SW 1271 (cell line): ENCODE data around the gene GDPD4.

Source experiments
- DNase-seq, 2 experiments: peaks; one replicate each; lab custom pipeline; 2025; lab: John Stamatoyannopoulos, UW

The GDPD4 gene

GRCh38 chr11:77299528-77299993, 1.9 kb downstream of the GDPD4 start:
- DNase-seq, result no peak

- DNase-seq, result no peak
Measured at GRCh38 chr11:77294040-77294439, 7.4 kb downstream of the GDPD4 start.

GRCh38 chr11:77289737-77290136, 11.7 kb downstream of the GDPD4 start:
- no peak for DNase-seq

- peak in 1 of 2 experiments; percentile 20 for DNase-seq
Measured at GRCh38 chr11:77287615-77288273, 13.7 kb downstream of the GDPD4 start.

GRCh38 chr11:77287136-77287535, 14.3 kb downstream of the GDPD4 start:
- no peak for DNase-seq

DNA sequence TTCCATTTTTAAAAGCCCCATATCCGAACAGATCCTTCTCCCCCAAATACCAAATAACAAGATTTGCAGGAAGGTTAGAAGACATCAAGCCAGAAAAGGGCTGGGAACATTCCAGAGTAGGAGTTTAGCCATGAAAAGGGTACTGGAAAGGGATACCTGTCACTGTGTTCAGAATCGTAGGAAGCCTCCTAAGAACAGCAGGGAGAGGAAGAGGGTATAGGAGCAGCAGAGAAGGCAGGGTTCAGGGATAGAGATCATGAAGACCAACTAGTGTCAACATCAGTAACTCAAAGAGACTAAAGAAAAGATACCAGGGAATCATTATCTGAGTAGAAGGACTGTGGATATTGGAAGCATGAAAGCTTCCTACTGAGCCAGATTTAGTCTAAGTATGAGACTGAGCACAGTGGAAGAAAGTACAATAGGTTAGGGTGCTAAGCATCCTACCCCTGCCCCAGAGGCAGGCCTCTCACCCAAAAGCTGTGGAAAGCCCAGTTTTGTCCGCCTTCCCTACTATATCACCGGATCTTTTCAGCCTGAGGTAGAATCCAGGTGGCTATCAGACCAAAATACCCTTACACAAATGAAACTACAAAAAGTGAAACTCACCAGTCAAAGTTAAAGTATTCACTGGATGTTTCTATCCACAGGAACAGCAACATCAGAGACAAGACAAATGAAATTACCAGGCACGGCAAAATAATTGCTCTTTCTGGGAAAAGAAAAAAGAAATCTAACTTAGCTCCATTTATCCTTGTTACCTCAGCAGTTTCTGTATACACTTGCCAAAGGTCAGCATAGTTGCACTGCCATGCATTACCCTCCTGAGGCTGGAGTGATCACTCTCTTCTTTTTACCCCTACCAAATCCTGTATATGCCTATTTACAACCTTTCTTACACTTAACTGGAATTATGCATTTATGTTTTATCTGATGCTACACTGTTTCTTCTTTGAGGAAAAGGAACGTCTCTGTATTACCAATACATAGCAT, 16.7 kb downstream of the GDPD4 start:
- DNase-seq, result no peak

GRCh38 chr11:77283101-77283500, 18.4 kb downstream of the GDPD4 start:
- no peak for DNase-seq

DNA sequence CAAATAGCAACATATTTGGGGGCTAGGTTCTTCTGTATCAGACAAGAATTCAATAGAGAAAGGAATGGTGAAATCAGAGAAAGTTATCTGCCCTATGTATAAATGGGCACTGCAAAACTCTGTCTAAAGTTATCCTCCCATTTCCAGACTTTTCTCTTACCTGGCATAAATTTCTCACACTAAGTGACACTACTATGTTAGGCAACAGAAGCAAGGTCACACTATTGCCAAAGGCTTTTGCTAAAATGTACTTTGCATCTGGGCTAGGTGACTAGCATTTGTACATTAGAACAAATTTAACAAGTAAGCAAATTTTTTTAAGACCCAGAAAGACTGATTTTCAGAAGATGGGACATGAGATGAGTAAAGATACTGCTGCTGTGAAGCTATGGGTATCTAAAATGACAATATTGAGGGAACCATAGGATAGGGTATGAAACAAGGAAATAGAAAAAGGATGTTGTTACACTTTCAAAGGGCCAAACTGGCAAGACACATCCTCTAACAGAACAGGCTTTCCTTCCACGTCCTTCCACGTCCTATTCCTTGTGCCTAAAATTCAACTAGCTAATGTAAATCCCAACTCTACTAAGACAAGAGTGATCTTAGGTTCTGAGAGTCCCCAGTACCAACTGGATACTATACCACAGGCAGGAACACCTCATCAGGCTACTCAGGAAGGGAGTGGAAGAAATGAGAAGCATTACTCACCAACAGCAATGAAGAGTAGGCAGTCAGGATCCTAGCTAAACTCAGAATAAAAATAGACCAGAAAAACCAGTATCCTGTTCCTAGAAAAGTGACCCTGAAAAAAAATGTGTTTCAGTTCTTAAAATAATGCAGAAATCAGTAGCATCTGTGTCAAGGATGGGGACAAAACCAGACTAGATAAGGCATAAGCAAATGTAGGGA, 22.6 kb downstream of the GDPD4 start:
- DNase-seq, result no peak

DNA sequence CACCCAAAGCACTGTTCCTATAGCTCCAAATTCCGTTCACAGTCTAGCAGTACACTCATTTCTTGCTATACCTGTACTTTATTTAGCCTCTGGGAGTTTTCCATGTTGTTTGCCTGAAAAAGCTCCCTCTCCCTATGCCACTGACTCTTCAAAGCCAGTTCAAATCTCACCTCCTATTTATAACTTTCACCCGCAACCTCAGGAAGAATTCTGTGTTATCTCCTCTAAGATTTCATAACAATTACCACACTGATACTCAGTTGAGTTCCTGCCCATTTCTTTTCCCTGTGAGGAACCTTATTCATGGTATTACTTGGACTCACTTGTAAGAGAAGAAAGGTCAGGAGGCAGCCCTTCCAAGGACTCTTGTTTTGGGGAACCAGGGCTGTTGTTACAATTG, 25.2 kb downstream of the GDPD4 start:
- DNase-seq, result no peak

DNA sequence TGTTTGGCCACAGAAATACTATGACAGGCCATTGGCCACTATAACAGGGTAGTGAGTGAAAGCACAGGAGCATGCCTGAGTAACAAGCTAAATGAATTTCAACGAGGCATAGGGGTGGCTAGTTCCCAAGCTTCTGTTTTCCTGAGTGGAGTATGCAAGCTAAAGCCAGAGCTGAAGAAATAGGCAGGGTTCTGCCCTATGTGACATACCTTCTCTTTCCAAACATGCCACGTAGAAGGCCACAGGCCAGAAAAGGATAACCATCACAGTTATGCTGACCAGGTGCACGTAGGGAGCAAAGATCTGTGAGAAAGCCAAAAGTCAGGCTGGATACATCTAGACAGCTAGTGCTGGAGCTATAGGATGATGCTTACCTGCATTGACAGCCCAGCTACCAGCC, 30.6 kb downstream of the GDPD4 start:
- DNase-seq, result no peak

DNA sequence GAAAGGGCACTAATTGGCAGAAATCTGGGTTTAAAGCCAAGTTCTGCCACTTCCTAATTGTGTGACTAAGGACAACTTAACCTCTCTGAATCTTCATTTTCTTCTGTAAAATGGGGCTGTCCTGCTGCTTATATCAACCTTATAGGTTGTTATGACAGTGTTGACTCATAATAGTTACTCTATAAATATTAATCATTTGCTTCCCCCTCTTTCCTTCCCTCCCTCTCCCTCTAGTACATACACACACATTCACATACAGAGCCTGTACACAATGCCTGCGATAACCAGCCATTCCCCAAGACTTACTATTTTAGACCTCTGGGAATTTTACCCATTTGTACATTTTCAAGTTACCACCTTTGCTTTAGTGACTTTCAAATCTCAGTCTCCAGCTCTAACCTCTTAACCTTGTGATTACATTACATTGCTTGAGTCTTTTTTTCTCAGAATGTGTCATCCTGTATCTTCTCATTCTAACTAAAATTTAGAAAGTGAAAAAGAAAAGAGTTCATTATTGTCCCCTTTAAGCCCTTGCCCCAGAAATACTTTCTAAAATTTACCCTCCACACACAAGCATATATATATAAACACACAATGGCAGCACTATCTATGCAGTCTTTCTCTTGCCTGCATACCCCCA, 31.9 kb downstream of the GDPD4 start:
- DNase-seq, result no peak

DNA sequence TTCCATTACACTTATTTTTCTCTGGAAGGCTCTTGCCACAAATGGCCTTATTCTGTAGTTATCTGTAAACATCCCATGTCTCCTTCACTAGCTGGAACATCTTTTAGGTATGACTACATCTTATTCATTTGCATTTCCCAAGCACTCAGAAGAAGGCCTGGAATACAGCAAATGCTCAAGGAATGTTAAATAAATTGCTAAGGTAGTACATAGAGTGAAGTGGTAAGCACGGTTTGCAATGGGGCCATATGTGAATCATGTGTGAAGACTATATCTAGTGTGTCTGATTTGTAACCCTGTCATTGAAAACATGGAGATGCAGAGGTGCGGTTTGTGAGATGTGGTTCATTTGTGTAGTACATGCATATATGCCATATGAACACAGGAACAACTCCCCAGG, 33.5 kb downstream of the GDPD4 start:
- DNase-seq, result no peak

DNA sequence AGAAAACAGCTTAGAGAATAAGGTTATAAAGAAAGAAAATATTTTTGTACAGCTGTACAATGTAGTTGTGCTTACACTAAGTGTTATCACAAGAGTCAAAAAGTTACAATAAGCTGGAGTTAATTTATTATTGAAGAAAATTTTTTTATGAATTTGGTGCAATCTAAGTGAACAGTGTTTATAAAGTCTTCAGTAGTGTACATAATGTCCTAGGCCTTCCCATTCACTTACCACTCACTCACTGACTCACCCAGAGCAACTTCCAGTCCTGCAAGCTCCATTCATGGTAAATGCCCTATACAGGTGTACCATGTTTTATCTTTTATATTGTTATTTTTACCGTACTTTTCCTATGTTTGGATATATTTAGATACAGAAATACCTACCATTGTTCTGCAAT, 34.7 kb downstream of the GDPD4 start:
- no peak for DNase-seq

GRCh38 chr11:77262803-77263202, 38.7 kb downstream of the GDPD4 start:
- DNase-seq, result no peak

- DNase-seq, result no peak
Measured at GRCh38 chr11:77259641-77260040, 41.8 kb downstream of the GDPD4 start.

DNA sequence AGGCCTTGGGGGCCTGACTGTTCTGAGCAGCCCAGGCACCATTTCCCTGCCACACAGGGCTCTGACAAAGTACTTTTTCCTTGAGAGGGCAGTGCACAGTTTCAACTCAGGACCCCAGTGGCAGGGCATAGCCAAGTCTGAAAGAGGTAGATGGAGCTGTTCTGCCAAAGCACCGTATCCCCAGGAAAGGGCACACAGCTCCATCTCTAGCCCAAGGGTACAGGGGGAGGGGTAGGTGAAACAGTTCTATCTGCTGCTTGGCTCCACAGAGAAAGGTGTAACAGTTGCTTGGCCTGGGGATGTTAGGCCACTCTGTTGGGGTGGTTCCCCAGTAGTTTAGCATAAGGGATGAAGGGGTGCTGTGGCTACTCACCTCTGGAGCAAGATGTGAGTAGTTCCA, 47.8 kb downstream of the GDPD4 start:
- no peak for DNase-seq

DNA sequence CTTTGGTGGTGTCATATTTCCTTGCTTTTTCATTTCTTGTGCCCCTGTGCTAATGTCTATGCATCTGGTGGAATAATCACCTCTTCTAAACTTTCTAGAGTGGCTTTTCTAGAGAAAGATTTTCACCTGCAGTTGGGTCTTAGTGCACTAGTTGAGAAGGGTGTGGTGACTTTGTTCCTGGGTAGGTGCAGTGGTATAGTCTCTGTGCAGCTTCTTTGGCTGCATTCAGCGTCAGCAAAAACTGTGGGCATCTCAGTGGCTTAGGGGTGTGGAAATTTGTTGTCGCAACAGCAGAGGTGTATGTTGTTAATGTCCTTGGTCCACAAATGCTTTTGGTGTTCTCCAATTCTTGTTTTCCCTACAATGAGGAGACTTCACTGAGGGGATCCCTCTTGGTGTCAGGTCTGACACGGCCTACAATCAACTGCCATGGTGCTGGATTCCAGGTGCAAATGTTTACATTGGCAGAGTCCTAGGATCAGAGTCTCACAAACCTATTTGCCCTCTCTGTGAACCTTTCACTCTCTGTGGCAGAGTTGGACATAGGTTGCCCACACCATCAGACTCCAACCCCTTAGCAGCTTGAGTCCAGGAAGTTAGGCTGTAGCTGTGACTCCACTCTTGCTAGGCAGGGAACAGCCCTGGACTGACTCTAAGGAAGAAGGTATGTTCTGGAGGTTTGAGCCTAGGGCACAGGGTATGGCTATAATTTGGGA, 48.8 kb downstream of the GDPD4 start:
- no peak for DNase-seq

- peak; percentile 41 to 78 for DNase-seq
Measured at GRCh38 chr11:77250881-77251640, 50.4 kb downstream of the GDPD4 start.

DNA sequence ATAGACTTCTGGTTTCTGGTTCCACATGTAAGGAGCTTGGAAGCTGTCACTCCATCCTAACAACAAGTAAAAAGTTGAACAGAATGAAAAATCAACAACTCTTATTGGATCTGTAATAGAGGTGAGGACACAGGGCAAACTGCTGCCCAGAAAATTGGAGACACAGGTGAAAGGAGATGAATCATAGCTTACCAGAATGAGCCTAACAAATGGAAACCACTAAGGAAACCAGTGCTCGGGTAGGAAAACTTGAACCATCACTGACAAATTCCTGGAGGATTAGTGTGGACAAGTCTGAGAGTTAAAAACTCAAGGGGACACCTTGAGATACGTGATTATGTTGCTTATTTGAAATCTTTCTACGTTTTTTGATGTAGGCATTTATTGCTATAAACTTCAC, 52.1 kb downstream of the GDPD4 start:
- peak in 1 of 2 experiments; percentile 21 for DNase-seq
